Measurements from ENCODE around the gene HTT.

The HTT gene

GRCh38 chr4:3247399-3248177, 173.1 kb downstream of the HTT start:
- no peaks in the 10 kb centered on the region for H3K4me1 ChIP-seq
- TF ChIP-seq, protein P1, sequence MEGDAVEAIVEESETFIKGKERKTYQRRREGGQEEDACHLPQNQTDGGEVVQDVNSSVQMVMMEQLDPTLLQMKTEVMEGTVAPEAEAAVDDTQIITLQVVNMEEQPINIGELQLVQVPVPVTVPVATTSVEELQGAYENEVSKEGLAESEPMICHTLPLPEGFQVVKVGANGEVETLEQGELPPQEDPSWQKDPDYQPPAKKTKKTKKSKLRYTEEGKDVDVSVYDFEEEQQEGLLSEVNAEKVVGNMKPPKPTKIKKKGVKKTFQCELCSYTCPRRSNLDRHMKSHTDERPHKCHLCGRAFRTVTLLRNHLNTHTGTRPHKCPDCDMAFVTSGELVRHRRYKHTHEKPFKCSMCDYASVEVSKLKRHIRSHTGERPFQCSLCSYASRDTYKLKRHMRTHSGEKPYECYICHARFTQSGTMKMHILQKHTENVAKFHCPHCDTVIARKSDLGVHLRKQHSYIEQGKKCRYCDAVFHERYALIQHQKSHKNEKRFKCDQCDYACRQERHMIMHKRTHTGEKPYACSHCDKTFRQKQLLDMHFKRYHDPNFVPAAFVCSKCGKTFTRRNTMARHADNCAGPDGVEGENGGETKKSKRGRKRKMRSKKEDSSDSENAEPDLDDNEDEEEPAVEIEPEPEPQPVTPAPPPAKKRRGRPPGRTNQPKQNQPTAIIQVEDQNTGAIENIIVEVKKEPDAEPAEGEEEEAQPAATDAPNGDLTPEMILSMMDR (IDR thresholded peaks at IDR 0.05): no peak

GRCh38 chr4:3248178-3248480, 173.6 kb downstream of the HTT start:
- TF ChIP-seq, protein P1 (IDR thresholded peaks at IDR 0.05): no peak
- Histone ChIP-seq H3K4me3 (ENCODE audit: low read depth, low read length) (no peak overlapping the region), H3K36me3 (ENCODE audit: control insufficient read depth, insufficient read depth, low read length) (no peaks in the 10 kb centered on the region), H3K4me1 (no peaks in the 10 kb centered on the region), H3K27me3 (ENCODE audit: control insufficient read depth, insufficient read depth, low read length) (no peaks in the 10 kb centered on the region), H3K79me2 (no peaks in the 10 kb centered on the region), H3K9ac (no peak overlapping the region), H3K27ac (no peak overlapping the region), H3K4me2 (ENCODE audit: low read length) (no peak overlapping the region), H3K9me3 (ENCODE audit: control insufficient read depth, low read length) (no peaks in the 10 kb centered on the region), H2AFZ (no peak overlapping the region)

More at GRCh38 chr4:3247399-3248177, 173.1 kb downstream of the HTT start:
- Histone ChIP-seq H3K4me3 (ENCODE audit: low read depth, low read length) (no peak overlapping the region), H3K4me2 (ENCODE audit: low read length) (no peak overlapping the region), H3K36me3 (ENCODE audit: control insufficient read depth, insufficient read depth, low read length) (no peaks in the 10 kb centered on the region), H3K9me3 (ENCODE audit: control insufficient read depth, low read length) (no peaks in the 10 kb centered on the region), H3K27me3 (ENCODE audit: control insufficient read depth, insufficient read depth, low read length) (no peaks in the 10 kb centered on the region), H3K79me2 (no peaks in the 10 kb centered on the region), H2AFZ (no peak overlapping the region), H3K9ac (no peak overlapping the region), H3K27ac (no peak overlapping the region)

DNA sequence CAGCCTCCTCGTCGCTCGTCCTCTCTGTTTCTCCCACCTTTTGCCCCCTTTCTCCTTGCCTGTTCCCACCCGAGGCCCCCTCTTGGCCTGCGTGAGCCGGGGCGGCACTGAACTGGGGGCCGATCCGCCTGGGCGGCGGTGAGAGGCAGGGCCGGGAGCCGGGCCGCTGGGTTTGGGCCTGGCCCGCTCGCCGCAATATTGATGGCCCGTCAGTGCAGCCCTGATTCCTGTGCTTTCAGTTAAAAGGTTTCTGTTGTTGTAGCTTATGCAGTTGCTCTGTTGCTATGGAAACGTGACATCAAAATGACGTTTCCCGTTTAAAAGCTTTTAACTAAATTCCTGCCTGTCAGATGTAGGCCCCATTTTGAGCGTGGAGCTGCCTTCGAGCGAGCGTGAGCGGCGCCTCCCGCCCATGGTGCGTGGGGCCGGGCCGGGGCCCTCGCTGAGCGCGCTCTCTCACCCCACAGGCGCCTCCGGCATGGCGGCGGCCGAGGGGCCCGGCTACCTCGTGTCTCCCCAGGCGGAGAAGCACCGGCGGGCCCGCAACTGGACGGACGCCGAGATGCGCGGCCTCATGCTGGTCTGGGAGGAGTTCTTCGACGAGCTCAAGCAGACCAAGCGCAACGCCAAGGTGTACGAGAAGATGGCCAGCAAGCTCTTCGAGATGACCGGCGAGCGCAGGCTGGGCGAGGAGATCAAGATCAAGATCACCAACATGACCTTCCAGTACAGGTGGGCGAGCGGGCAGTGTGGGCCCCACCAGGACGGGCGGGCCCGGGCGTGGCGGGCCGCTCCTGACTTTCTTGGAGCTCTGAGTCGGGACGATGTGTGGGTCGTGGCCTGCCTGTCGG, 174.6 kb downstream of the HTT start, which contains the start of gene MSANTD1:
Gene MSANTD1 (plus strand): TSS at position 349 of the 851 bp plus-strand sequence. CDS start 64 bp downstream, at position 413.
- Histone ChIP-seq H3K4me1 (no peaks in the 10 kb centered on the region), H3K79me2 (no peaks in the 10 kb centered on the region), H3K27me3 (ENCODE audit: control insufficient read depth, insufficient read depth, low read length) (no peaks in the 10 kb centered on the region), H3K27ac (no peak within 1 kb of the TSS), H3K9me3 (ENCODE audit: control insufficient read depth, low read length) (no peaks in the 10 kb centered on the region), H3K36me3 (ENCODE audit: control insufficient read depth, insufficient read depth, low read length) (no peaks in the 10 kb centered on the region), H3K4me2 (ENCODE audit: low read length) (no peak within 1 kb of the TSS), H3K9ac (no peak within 1 kb of the TSS), H3K4me3 (ENCODE audit: low read depth, low read length) (no peak within 1 kb of the TSS), H2AFZ (no peak within 1 kb of the TSS)
- TF ChIP-seq, protein P1 (IDR thresholded peaks at IDR 0.05): no peak

- Histone ChIP-seq H3K4me3 (ENCODE audit: low read depth, low read length) (no peak overlapping the region), H3K27ac (no peak overlapping the region), H3K9me3 (ENCODE audit: control insufficient read depth, low read length) (no peaks in the 10 kb centered on the region), H3K9ac (no peak overlapping the region), H3K36me3 (ENCODE audit: control insufficient read depth, insufficient read depth, low read length) (no peaks in the 10 kb centered on the region), H3K4me1 (no peaks in the 10 kb centered on the region), H3K4me2 (ENCODE audit: low read length) (no peak overlapping the region), H2AFZ (no peak overlapping the region), H3K27me3 (ENCODE audit: control insufficient read depth, insufficient read depth, low read length) (no peaks in the 10 kb centered on the region), H3K79me2 (no peaks in the 10 kb centered on the region)
- TF ChIP-seq, protein P1 (IDR thresholded peaks at IDR 0.05): no peak
These were observed 175.4 kb downstream of the HTT start for GRCh38 chr4:3249711-3250437.
